ENCODE results near the gene ACCSL. TPM values are rescaled to one million over a fixed set of nuclear protein-coding genes. Genes with fewer than 3 reads are reported as not detected.
A peak's percentile ranks its signal among the peaks of the same experiment; 100 is the strongest.

The ACCSL gene
- total RNA-seq, 2 donors from 2014 or later: not detected

DNA sequence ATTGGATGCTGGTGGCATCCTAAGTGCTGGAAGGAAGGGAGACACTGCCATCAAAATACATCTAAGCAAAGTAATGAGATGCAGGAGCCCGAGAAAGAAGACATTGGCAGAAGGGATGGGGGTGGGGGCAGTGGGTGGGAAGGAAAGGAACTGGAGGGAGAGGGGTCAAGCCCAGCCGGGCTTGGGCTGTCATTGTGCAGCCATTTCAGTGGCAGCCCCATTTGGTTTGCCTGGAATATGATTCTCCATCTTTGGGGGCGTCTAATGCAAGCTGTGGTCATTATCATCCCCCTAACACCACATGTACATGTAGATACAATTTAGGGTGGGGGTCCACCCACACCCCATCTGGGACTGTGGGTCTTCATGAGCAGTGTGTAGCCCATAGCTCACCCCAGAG lies 13.9 kb upstream of the ACCSL start:
- DNase-seq: no peak
- Histone ChIP-seq H3K36me3 (replicated peaks in 1 of 2; ENCODE audit: insufficient read depth in 1 of 2, low read depth in 2 of 2) (no peaks in the 10 kb centered on the region), H3K27me3 (no peaks in the 10 kb centered on the region), H3K4me1 (peaks cover 4% of the 10 kb centered on the region), H3K4me3 (no peak overlapping the region), H3K9me3 (no peaks in the 10 kb centered on the region), H3K27ac (no peak overlapping the region)
- TF ChIP-seq CTCF (IDR thresholded peaks at IDR 0.05) (no peak), POLR2A (IDR thresholded peaks at IDR 0.05) (no peak)
- no peak for ATAC-seq
- intact Hi-C loops (cut with DNase I): no loop called here
- 36 to 44% methylated on average over 3 of the region's 3 CpGs for WGBS, 2 donors

DNA sequence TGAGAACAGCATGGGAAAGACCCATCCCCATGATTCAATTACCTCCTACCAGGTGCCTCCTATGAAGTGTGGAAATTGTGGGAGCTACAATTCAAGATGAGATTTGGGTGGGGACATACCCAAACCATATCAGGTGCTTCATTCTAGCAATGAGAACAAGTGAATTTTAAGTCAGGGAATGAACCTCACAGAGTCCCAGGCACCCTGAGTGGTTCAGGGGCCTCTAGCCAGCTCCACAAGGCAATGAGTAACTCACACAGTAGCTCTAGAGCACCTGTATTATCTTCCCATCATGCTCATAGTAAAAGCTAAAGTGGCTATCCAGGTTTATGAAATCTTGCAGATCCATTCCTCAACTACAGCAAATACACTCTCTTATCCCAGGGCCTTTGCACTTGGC lies 13.1 kb upstream of the ACCSL start:
- no peaks in the 10 kb centered on the region for H3K27me3 ChIP-seq
- no peak for ATAC-seq
- intact Hi-C loops (cut with DNase I): loop anchor here (5.0 kb wide), 1 partner anchor 147 kb away; no protein-coding TSS in a partner anchor
- TF ChIP-seq CTCF (IDR thresholded peaks at IDR 0.05): no peak
- TF ChIP-seq POLR2A (IDR thresholded peaks at IDR 0.05): no peak
- H3K4me3 ChIP-seq: no peak overlapping the region
- H3K27ac ChIP-seq: no peak overlapping the region
- no peaks in the 10 kb centered on the region for H3K9me3 ChIP-seq
- no peak for DNase-seq
- H3K4me1 ChIP-seq: peaks cover 4% of the 10 kb centered on the region
- no peaks in the 10 kb centered on the region for H3K36me3 ChIP-seq (replicated peaks in 1 of 2; ENCODE audit: insufficient read depth in 1 of 2, low read depth in 2 of 2)

- 23 to 27% methylated on average over 11 to 12 of the region's 12 CpGs for WGBS, 2 donors
- Histone ChIP-seq H3K4me3 (no peak overlapping the region), H3K4me1 (no peaks in the 10 kb centered on the region), H3K9me3 (no peaks in the 10 kb centered on the region), H3K36me3 (replicated peaks in 1 of 2; ENCODE audit: insufficient read depth in 1 of 2, low read depth in 2 of 2) (no peaks in the 10 kb centered on the region), H3K27me3 (no peaks in the 10 kb centered on the region), H3K27ac (no peak overlapping the region)
- intact Hi-C loops (cut with DNase I): loop anchor here (5.0 kb wide), 1 partner anchor 150 kb away; no protein-coding TSS in a partner anchor
- peak; percentile 65 to 83 (median 80) for DNase-seq
- ATAC-seq: peak; percentile 85
- TF ChIP-seq CTCF (IDR thresholded peaks at IDR 0.05): peak; percentile 50 to 81 (median 63)
- TF ChIP-seq POLR2A (IDR thresholded peaks at IDR 0.05): no peak
These were observed 10.7 kb upstream of the ACCSL start for GRCh38 chr11:44036811-44037657.

GRCh38 chr11:44037658-44037998 lies 10.2 kb upstream of the ACCSL start:
- no peak for ATAC-seq
- Histone ChIP-seq H3K27ac (no peak overlapping the region), H3K36me3 (replicated peaks in 1 of 2; ENCODE audit: insufficient read depth in 1 of 2, low read depth in 2 of 2) (no peaks in the 10 kb centered on the region), H3K27me3 (no peaks in the 10 kb centered on the region), H3K4me3 (no peak overlapping the region), H3K4me1 (no peaks in the 10 kb centered on the region), H3K9me3 (no peaks in the 10 kb centered on the region)
- 57 to 60% methylated on average over 2 of the region's 2 CpGs for WGBS, 2 donors
- intact Hi-C loops (cut with DNase I): loop anchor here (5.0 kb wide), 1 partner anchor 150 kb away; no protein-coding TSS in a partner anchor
- TF ChIP-seq CTCF (IDR thresholded peaks at IDR 0.05) (no peak), POLR2A (IDR thresholded peaks at IDR 0.05) (no peak)
- no peak for DNase-seq

GRCh38 chr11:44043157-44043556 lies 4.6 kb upstream of the ACCSL start:
- Histone ChIP-seq H3K9me3 (no peaks in the 10 kb centered on the region), H3K27ac (no peak overlapping the region), H3K27me3 (no peaks in the 10 kb centered on the region), H3K36me3 (replicated peaks in 1 of 2; ENCODE audit: insufficient read depth in 1 of 2, low read depth in 2 of 2) (no peaks in the 10 kb centered on the region), H3K4me1 (no peaks in the 10 kb centered on the region), H3K4me3 (no peak overlapping the region)
- ATAC-seq (no peak), DNase-seq (no peak)
- 59 to 64% methylated on average over 2 of the region's 2 CpGs for WGBS, 2 donors
- intact Hi-C loops (cut with DNase I): no loop called here
- TF ChIP-seq CTCF (IDR thresholded peaks at IDR 0.05) (no peak), POLR2A (IDR thresholded peaks at IDR 0.05) (no peak)

All from body of pancreas (tissue), 4 donors.